Measurements from ENCODE around the gene BTBD17. TPM values are rescaled to one million over a fixed set of nuclear protein-coding genes. Genes with fewer than 3 reads are reported as not detected.

The BTBD17 gene
- polyA plus RNA-seq, 2 donors, result not detected

DNA sequence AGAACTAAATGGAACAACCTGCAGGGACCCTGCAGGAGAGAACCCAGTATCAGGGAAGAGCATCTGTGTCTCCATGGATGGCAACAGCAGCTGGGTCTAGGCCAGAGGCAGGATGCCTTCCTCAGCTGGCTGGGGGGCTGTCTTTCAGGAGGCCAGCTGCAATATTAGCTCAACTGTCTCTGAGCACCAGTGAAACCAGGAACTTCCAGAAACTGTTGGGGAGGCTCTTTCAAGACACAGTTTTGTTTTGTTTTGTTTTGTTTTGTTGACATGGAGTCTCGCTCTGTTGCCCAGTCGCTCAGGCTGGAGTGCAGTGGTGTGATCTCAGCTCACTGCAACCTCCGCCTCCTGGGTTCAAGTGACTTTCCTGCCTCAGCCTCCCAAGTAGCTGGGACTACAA is 13.2 kb upstream of the BTBD17 start:
- Histone ChIP-seq H3K4me1 (ENCODE audit: control insufficient read depth in 2 of 2, insufficient read depth in 2 of 2, low read length in 1 of 2) (peaks cover 0 to 4% of the 10 kb centered on the region in 2 donors), H3K4me3 (ENCODE audit: low read depth in 1 of 2, low read length in 2 of 2) (no peak overlapping the region), H3K36me3 (ENCODE audit: control insufficient read depth in 2 of 2, insufficient read depth in 2 of 2, low read length in 1 of 2) (no peaks in the 10 kb centered on the region), H3K9me3 (ENCODE audit: control insufficient read depth in 2 of 2, insufficient read depth in 1 of 2, low read depth in 1 of 2, low read length in 1 of 2) (no peaks in the 10 kb centered on the region), H3K27me3 (ENCODE audit: control insufficient read depth in 1 of 2, insufficient read depth in 2 of 2, low read length in 2 of 2) (no peaks in the 10 kb centered on the region), H3K27ac (ENCODE audit: low read depth in 2 of 2, low read length in 1 of 2) (no peak overlapping the region)
- WGBS, 2 donors, result 80 to 83% methylated on average over 3 of the region's 3 CpGs

GRCh38 chr17:74373838-74374606 is 12.4 kb upstream of the BTBD17 start:
- Histone ChIP-seq H3K4me3 (ENCODE audit: low read depth in 1 of 2, low read length in 2 of 2) (no peak overlapping the region), H3K36me3 (ENCODE audit: control insufficient read depth in 2 of 2, insufficient read depth in 2 of 2, low read length in 1 of 2) (no peaks in the 10 kb centered on the region), H3K27me3 (ENCODE audit: control insufficient read depth in 1 of 2, insufficient read depth in 2 of 2, low read length in 2 of 2) (peaks cover 0 to under 1% of the 10 kb centered on the region in 2 donors), H3K27ac (ENCODE audit: low read depth in 2 of 2, low read length in 1 of 2) (no peak overlapping the region), H3K4me1 (ENCODE audit: control insufficient read depth in 2 of 2, insufficient read depth in 2 of 2, low read length in 1 of 2) (no peaks in the 10 kb centered on the region), H3K9me3 (ENCODE audit: control insufficient read depth in 2 of 2, insufficient read depth in 1 of 2, low read depth in 1 of 2, low read length in 1 of 2) (no peaks in the 10 kb centered on the region)
- WGBS, 2 donors, result 77 to 78% methylated on average over 15 of the region's 15 CpGs

DNA sequence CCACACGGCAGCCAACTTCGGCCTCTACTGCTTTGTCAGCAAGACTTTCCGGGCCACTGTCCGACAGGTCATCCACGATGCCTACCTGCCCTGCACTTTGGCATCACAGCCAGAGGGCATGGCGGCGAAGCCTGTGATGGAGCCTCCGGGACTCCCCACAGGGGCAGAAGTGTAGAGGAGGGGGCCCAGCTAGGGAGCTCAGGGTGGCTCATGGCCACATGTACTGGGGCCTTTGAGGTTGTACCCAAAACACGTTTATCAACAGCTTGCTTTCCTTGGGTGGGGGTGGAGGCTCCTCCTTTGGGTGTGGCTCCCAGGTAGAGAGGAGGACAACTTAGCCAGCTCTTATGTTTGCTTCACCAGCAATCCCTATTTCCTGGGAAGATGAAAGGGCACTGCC is 10.8 kb upstream of the BTBD17 start:
- Histone ChIP-seq H3K9me3 (ENCODE audit: control insufficient read depth in 2 of 2, insufficient read depth in 1 of 2, low read depth in 1 of 2, low read length in 1 of 2) (no peaks in the 10 kb centered on the region), H3K27me3 (ENCODE audit: control insufficient read depth in 1 of 2, insufficient read depth in 2 of 2, low read length in 2 of 2) (peaks cover 0 to 5% of the 10 kb centered on the region in 2 donors), H3K27ac (ENCODE audit: low read depth in 2 of 2, low read length in 1 of 2) (no peak overlapping the region), H3K36me3 (ENCODE audit: control insufficient read depth in 2 of 2, insufficient read depth in 2 of 2, low read length in 1 of 2) (no peaks in the 10 kb centered on the region), H3K4me1 (ENCODE audit: control insufficient read depth in 2 of 2, insufficient read depth in 2 of 2, low read length in 1 of 2) (no peaks in the 10 kb centered on the region), H3K4me3 (ENCODE audit: low read depth in 1 of 2, low read length in 2 of 2) (no peak overlapping the region)
- whole genome bisulfite sequencing, 2 donors, result 88 to 89% methylated on average over 9 of the region's 9 CpGs

DNA sequence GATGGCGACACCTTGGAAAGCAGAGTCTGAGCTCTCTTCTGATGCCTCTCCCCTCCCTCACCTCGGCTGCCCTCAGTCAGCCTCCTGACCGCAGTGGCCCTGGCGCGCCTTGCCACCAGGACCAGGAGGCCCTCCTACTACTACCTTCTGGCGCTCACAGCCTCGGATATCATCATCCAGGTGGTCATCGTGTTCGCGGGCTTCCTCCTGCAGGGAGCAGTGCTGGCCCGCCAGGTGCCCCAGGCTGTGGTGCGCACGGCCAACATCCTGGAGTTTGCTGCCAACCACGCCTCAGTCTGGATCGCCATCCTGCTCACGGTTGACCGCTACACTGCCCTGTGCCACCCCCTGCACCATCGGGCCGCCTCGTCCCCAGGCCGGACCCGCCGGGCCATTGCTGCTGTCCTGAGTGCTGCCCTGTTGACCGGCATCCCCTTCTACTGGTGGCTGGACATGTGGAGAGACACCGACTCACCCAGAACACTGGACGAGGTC is 10.0 kb upstream of the BTBD17 start:
- Histone ChIP-seq H3K36me3 (ENCODE audit: control insufficient read depth in 2 of 2, insufficient read depth in 2 of 2, low read length in 1 of 2) (no peaks in the 10 kb centered on the region), H3K4me1 (ENCODE audit: control insufficient read depth in 2 of 2, insufficient read depth in 2 of 2, low read length in 1 of 2) (no peaks in the 10 kb centered on the region), H3K9me3 (ENCODE audit: control insufficient read depth in 2 of 2, insufficient read depth in 1 of 2, low read depth in 1 of 2, low read length in 1 of 2) (no peaks in the 10 kb centered on the region), H3K27me3 (ENCODE audit: control insufficient read depth in 1 of 2, insufficient read depth in 2 of 2, low read length in 2 of 2) (peaks cover 0 to 5% of the 10 kb centered on the region in 2 donors), H3K27ac (ENCODE audit: low read depth in 2 of 2, low read length in 1 of 2) (no peak overlapping the region), H3K4me3 (ENCODE audit: low read depth in 1 of 2, low read length in 2 of 2) (no peak overlapping the region)
- 84 to 89% methylated on average over 23 to 26 of the region's 26 CpGs for WGBS, 2 donors

DNA sequence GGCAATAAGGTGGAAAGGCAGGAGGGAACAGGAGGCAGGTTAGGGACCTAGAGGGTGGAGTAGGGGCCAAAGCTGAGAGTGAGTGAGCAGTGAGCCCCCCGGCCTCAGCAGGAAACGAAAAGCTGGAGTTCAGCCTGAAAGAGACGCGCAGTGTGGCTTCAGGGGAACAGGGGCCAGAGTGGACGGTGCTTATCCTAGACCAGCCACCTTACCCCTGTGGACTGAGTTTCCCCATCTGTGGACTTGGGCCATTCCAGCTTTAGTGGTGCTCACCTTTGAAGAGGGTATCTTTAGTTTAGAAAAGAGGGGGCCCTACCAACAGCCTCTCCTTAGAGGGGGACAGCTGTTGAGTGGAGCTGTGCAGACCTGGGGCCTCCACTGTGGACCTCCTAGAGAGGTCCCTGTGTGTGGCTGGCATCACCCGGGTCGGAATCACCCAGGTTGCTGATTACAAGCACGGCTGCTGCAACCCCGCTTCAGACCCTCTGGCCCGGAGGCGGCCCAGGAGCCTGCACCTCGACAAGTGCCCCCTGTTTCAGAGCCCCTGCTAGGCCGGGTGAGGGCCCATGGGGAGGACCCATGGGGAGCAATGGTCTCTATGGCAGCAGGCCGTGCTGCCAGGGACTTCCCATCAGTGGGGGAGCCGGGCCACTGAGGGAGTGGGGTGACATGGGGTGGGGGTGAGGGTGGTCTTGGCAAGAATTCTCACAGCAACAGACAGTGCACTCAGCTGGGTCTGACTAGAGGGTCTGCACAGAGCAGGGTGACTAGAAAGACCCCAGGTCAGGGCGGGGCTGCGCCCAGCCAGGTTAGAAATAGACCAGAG is 8.2 kb upstream of the BTBD17 start:
- Histone ChIP-seq H3K4me1 (ENCODE audit: control insufficient read depth in 2 of 2, insufficient read depth in 2 of 2, low read length in 1 of 2) (no peaks in the 10 kb centered on the region), H3K27me3 (ENCODE audit: control insufficient read depth in 1 of 2, insufficient read depth in 2 of 2, low read length in 2 of 2) (peaks cover 0 to 5% of the 10 kb centered on the region in 2 donors), H3K4me3 (ENCODE audit: low read depth in 1 of 2, low read length in 2 of 2) (no peak overlapping the region), H3K36me3 (ENCODE audit: control insufficient read depth in 2 of 2, insufficient read depth in 2 of 2, low read length in 1 of 2) (no peaks in the 10 kb centered on the region), H3K9me3 (ENCODE audit: control insufficient read depth in 2 of 2, insufficient read depth in 1 of 2, low read depth in 1 of 2, low read length in 1 of 2) (no peaks in the 10 kb centered on the region), H3K27ac (ENCODE audit: low read depth in 2 of 2, low read length in 1 of 2) (no peak overlapping the region)
- WGBS, 2 donors, result 84 to 86% methylated on average over 17 of the region's 17 CpGs

GRCh38 chr17:74369221-74369620 is 7.6 kb upstream of the BTBD17 start:
- Histone ChIP-seq H3K9me3 (ENCODE audit: control insufficient read depth in 2 of 2, insufficient read depth in 1 of 2, low read depth in 1 of 2, low read length in 1 of 2) (no peaks in the 10 kb centered on the region), H3K36me3 (ENCODE audit: control insufficient read depth in 2 of 2, insufficient read depth in 2 of 2, low read length in 1 of 2) (no peaks in the 10 kb centered on the region), H3K4me1 (ENCODE audit: control insufficient read depth in 2 of 2, insufficient read depth in 2 of 2, low read length in 1 of 2) (no peaks in the 10 kb centered on the region), H3K27me3 (ENCODE audit: control insufficient read depth in 1 of 2, insufficient read depth in 2 of 2, low read length in 2 of 2) (peaks cover 0 to 5% of the 10 kb centered on the region in 2 donors), H3K27ac (ENCODE audit: low read depth in 2 of 2, low read length in 1 of 2) (no peak overlapping the region), H3K4me3 (ENCODE audit: low read depth in 1 of 2, low read length in 2 of 2) (no peak overlapping the region)
- WGBS, 2 donors, result 40 to 50% methylated on average over 10 of the region's 10 CpGs

- no peaks in the 10 kb centered on the region for H3K36me3 ChIP-seq (ENCODE audit: control insufficient read depth in 2 of 2, insufficient read depth in 2 of 2, low read length in 1 of 2)
- H3K4me1 ChIP-seq (ENCODE audit: control insufficient read depth in 2 of 2, insufficient read depth in 2 of 2, low read length in 1 of 2), result no peaks in the 10 kb centered on the region
- 13 to 25% methylated on average over 14 of the region's 14 CpGs for WGBS, 2 donors
- peaks cover 0 to 7% of the 10 kb centered on the region in 2 donors for H3K27me3 ChIP-seq (ENCODE audit: control insufficient read depth in 1 of 2, insufficient read depth in 2 of 2, low read length in 2 of 2)
- no peak overlapping the region for H3K27ac ChIP-seq (ENCODE audit: low read depth in 2 of 2, low read length in 1 of 2)
- no peaks in the 10 kb centered on the region for H3K9me3 ChIP-seq (ENCODE audit: control insufficient read depth in 2 of 2, insufficient read depth in 1 of 2, low read depth in 1 of 2, low read length in 1 of 2)
- H3K4me3 ChIP-seq (ENCODE audit: low read depth in 1 of 2, low read length in 2 of 2), result no peak overlapping the region
Measured at GRCh38 chr17:74368341-74369081, 6.8 kb upstream of the BTBD17 start.

DNA sequence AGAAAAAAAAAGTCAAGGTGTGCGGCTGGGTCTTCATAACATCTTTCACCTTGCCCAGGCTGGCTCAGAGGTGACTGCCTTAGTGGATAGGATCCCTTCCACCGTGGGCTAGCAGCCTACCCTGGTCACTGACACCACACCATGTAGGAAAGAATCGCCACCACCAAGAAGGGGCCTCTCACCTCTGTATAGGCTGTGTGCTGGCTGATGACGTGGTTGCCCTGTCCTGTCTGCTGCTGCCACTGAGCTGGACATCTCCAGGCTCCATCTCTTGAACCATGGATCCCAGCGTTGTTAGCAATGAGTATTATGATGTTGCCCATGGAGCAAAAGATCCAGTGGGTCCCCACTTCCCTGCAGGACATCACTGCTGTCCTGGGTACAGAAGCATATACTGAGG is 5.5 kb upstream of the BTBD17 start, which contains the start of gene GPR142:
Gene GPR142 (plus strand): TSS at position 301 of the 400 bp plus-strand sequence. CDS start 2,035 bp downstream, outside the sequence.
- Histone ChIP-seq H3K4me1 (ENCODE audit: control insufficient read depth in 2 of 2, insufficient read depth in 2 of 2, low read length in 1 of 2) (no peaks in the 10 kb centered on the region), H3K9me3 (ENCODE audit: control insufficient read depth in 2 of 2, insufficient read depth in 1 of 2, low read depth in 1 of 2, low read length in 1 of 2) (no peaks in the 10 kb centered on the region), H3K4me3 (ENCODE audit: low read depth in 1 of 2, low read length in 2 of 2) (no peak within 1 kb of the TSS), H3K27me3 (ENCODE audit: control insufficient read depth in 1 of 2, insufficient read depth in 2 of 2, low read length in 2 of 2) (peaks cover 0 to 7% of the 10 kb centered on the region in 2 donors), H3K36me3 (ENCODE audit: control insufficient read depth in 2 of 2, insufficient read depth in 2 of 2, low read length in 1 of 2) (no peaks in the 10 kb centered on the region), H3K27ac (ENCODE audit: low read depth in 2 of 2, low read length in 1 of 2) (no peak within 1 kb of the TSS)
- WGBS, 2 donors, result 83 to 84% methylated on average over 5 of the region's 5 CpGs

DNA sequence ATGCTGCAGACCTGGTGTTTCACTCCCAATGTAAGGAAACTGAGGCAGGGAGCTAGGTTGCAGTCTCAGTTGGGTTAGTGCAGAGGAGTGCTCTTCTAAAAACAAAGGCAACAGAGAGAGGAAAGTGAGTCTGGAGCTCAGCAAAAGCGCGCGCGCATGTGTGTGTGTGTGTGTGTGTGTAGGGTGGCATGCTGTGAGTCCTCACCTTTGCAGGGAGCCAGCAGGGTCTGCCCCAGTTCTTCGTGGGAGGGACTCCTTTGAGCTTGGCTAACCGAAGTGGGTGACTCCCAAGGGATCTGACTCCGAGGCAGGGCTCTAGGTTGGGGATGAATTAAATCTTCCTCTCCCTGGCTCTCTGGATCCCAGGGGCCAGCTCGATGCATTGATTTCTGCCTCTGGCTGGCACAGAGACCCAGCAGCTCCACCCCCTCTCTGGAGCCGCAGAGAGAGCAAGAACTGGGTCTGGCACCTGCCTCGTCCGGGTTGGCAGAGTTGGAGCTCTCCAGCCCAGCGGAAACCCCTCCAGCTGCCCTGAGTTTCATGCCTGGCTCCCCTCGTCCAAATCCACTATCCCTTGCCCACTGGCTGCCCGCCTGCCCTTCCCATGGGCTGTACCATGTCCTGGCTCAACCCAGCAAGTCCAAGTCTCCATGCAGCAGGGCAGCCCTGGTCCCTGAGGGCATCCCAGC is 1.3 kb upstream of the BTBD17 start:
- H3K4me1 ChIP-seq (ENCODE audit: control insufficient read depth in 2 of 2, insufficient read depth in 2 of 2, low read length in 1 of 2), result no peaks in the 10 kb centered on the region
- no peaks in the 10 kb centered on the region for H3K9me3 ChIP-seq (ENCODE audit: control insufficient read depth in 2 of 2, insufficient read depth in 1 of 2, low read depth in 1 of 2, low read length in 1 of 2)
- no peak overlapping the region for H3K27ac ChIP-seq (ENCODE audit: low read depth in 2 of 2, low read length in 1 of 2)
- no peak overlapping the region for H3K4me3 ChIP-seq (ENCODE audit: low read depth in 1 of 2, low read length in 2 of 2)
- 48 to 56% methylated on average over 14 of the region's 14 CpGs for WGBS, 2 donors
- no peaks in the 10 kb centered on the region for H3K36me3 ChIP-seq (ENCODE audit: control insufficient read depth in 2 of 2, insufficient read depth in 2 of 2, low read length in 1 of 2)
- H3K27me3 ChIP-seq (ENCODE audit: control insufficient read depth in 1 of 2, insufficient read depth in 2 of 2, low read length in 2 of 2), result peaks cover 0 to 12% of the 10 kb centered on the region in 2 donors
